HG02840 (cell line): Measurements from ENCODE around the gene HOXD11.

Experiments
- ATAC-seq: cut with Tn5 transposase; IDR thresholded peaks from one replicate; pipeline ENCODE4 v1.9.1; 2021; ENCODE audit warnings: mild to moderate bottlenecking, moderate library complexity, moderate number of reproducible peaks; ENCODE audit not compliant: unreplicated experiment, low FRiP score

Gene HOXD11

GRCh38 chr2:176106581-176107539 is at the start of gene HOXD11:
Gene HOXD11 (plus strand): TSS chr2:176107280. CDS start chr2:176107356, 76 bp downstream.
- ATAC-seq, result no peak

- ATAC-seq, result no peak
Measured at GRCh38 chr2:176063958-176064357, 43.1 kb upstream of the HOXD11 start.

- ATAC-seq, result no peak
Measured at GRCh38 chr2:176066645-176067588, 40.2 kb upstream of the HOXD11 start.

DNA sequence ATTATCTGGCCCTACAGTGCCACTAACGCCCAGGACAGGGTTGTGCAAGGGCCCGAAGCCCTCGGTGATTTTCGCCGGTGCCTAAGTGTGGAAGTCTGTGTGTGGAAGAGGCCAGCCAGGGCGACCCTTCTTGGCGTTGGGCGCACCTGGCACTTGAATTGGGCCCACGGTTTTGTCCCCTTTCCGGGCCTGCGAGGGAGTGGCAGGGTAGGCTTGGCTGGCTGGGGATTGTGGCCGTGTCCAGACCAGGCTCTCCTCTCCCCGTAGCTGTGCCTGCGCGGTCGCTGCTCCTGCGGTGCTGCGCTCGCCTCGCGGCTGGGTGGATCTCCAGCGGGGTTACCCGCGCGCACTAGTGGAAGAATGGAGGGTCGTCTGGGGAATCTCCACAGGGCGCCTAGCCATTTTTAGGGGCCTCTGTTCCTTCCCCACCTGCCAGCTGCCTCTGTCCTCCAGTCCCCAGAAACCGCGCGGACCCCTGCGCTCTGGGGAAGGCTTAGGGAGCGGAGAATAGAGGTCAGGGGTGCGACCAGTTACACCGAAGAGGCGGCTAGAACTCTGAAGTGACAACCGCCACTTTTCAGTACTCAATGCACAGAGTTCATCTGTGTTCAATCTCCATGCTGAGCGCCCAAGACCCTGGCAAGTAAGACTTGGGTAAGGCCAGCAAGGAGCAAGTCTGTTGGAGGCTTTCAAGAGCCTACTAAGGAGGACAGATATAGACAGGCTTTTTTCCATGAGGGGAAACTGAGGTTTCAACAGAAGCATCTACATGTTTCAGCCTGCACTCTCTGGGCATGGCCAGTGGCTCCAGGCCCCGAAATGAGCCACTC is 39.3 kb upstream of the HOXD11 start:
- no peak for ATAC-seq

GRCh38 chr2:176068419-176068832 is 38.7 kb upstream of the HOXD11 start:
- ATAC-seq, result no peak

DNA sequence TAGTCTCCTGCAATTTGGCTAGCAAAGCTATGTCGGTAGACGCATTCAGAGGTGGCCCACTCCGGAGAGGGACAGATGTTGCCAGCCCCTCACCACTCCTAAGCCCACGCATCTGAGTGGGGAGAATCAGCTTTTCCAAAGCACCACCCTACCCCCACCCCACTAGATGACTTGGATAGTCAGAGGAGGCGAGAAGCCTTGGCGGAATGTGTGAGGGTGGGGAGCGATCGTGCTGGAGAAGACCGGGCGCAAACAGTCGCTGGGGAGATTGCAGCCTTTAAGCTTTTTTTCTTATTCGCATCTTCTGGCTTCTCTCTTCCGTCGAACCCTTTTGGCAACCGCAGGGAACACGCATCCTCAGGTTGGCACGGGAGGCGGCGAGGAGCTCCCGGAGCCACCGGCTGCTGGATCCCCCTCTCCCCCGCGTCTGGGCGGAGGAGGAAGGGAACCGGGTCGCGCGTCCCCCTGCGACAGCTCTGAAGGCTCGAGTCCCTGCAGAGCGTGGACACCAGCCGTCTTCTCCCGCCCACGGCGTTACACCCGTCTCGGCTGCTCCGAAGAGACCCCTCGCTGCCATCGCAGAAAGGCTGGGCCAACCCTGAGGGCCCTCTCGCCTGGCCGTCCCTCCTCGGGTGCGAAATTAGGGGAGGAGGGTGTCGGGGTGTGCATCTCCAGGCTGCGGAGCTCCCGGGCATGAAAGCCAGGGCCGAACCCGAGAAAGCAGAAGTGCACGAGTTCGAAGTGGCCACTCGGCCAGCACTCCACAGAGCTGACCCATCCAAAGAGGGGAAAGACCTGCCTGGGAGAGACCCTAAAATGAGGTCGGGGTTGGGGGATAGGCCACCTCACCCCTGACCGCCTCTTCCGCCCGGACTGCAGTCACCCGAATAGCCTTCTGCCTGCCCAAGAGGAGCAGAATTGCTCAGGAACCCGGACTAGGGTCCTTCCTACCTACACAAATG is 35.5 kb upstream of the HOXD11 start:
- ATAC-seq, result no peak

- ATAC-seq, result no peak
Measured at GRCh38 chr2:176072292-176072669, 34.8 kb upstream of the HOXD11 start.

DNA sequence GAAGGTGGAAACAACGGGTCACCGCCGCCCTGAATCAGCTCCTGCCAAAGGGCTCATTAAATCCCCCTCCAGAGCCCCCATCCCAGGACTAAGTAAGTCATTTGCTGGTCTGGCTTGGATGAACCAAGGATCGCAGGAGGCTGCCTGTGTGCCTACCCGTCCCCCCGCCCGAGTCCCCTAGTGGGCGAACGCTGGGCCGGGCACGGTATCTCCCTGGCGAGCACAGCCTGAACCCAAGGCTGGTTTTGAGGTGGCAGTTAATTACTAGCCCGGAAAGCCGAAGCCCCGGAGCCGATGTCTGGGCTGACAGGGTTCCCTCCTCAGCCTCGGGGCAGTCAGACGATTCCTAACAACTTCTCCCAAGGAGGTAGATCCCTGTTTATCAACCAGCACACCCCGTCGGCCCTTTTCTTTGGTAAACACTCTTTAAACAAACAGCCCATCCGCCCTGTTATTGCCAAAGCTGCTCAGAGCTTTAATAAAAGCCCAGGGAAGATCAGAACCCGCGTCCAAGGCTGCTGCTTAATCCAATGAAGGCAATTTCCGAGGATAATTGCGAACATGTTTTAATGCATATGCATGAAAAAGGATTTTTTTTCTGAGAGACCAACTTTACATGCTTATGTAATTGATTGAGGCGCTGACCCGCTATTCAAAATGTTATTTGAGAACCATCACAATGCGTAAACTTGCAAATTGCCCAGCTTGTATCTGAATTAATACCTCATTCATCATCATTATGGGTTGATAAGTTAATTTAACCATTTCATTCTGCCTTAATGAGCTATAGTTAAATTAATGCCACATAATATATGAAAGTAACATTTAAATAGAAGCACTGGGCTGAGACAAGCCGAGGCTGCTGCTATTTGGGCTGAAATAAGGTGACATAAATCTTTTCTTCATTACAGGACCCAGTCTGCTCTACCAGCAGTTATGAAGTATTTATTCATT is 33.9 kb upstream of the HOXD11 start:
- no peak for ATAC-seq

- ATAC-seq, result no peak
Measured at GRCh38 chr2:176074919-176075425, 32.1 kb upstream of the HOXD11 start.

- no peak for ATAC-seq
Measured at GRCh38 chr2:176075481-176075880, 31.6 kb upstream of the HOXD11 start.

GRCh38 chr2:176076063-176076462 is 31.0 kb upstream of the HOXD11 start:
- ATAC-seq, result no peak

GRCh38 chr2:176076796-176077195 is 30.3 kb upstream of the HOXD11 start:
- ATAC-seq, result no peak

DNA sequence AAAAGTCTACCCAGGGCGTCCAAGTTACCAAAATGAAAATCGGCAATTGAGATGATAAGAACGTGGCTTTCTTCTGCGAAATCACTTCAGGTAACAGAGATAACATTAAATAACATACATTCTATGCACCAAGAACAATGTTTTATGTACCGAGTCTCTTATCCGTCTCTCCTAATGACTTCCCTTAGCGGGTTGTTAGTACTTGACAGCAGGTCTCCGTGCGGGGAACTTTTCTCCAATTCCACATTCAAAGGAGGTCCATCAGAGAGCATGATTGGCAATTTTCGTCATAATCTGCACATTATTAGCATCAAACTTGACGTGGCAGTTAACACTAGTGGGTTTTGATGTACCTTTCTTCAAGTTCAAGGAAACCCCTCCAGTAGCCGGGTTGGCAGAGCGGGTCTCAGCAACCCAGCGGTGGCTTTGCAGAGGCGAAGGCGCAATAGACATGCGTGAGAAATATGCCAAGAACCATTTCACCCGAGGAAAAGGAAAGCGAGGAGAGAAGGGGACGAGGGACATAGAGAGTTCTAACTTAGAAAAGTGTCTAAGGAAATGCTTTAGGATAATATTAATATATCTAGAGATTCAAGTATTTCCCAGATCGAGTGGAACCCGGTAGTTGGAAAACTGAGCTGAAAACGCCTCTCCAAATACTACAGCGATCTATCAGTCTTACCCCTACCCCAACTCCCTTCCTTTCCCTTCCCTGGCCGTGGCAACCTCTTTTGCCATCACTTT is 28.4 kb upstream of the HOXD11 start:
- ATAC-seq, result no peak

- no peak for ATAC-seq
Measured at GRCh38 chr2:176079285-176079830, 27.7 kb upstream of the HOXD11 start.

- no peak for ATAC-seq
Measured at GRCh38 chr2:176079831-176080539, 27.1 kb upstream of the HOXD11 start.
